T-cell (primary cell): ENCODE data around the gene SNAPC2. TPM values are rescaled to one million over a fixed set of nuclear protein-coding genes. Genes with fewer than 3 reads are reported as not detected.
A peak's percentile ranks its signal among the peaks of the same experiment; 100 is the strongest.

ENCODE experiments used
- ATAC-seq, 4 experiments: fragments of 200-7000 bp in 3 of 4; fragments of 150-1000 bp in 1 of 4; cut with Tn5 transposase; replicated peaks in 1 of 4; 1 replicate in 3 of 4; 2 replicates in 1 of 4; pipeline ENCODE4 v1.10.0; 2021; ENCODE audit warnings: moderate library complexity in 3 of 4, mild to moderate bottlenecking in 2 of 4, moderate number of reproducible peaks in 1 of 4
- CTCF ChIA-PET, 2 donors: fragments of 300-600 bp; sonication (Branson Sonifier 250); formaldehyde crosslinking; loops; one replicate each; lab custom pipeline; 2022; ENCODE audit warnings: antibody characterized with exemption in 2 of 2; lab: Charles Lee
- POLR2A ChIA-PET, 2 donors: fragments of 300-600 bp; sonication (Branson Sonifier 250); formaldehyde crosslinking; loops; one replicate each; lab custom pipeline; 2022; ENCODE audit warnings: antibody characterized with exemption in 2 of 2; lab: Charles Lee
- DNase-seq, 35 experiments: peaks; one replicate each; pipeline versions ENCODE4 v3.0.0 to v3.0.0-alpha.2; 2013 to 2023
- H3K27ac ChIP-seq: one replicate; pipeline ENCODE4 v1.5.1; 2013; ENCODE audit warnings: low read length
- H3K27me3 ChIP-seq, 2 experiments: replicated peaks in 1 of 2; 1 replicate in 1 of 2; 2 replicates in 1 of 2; pipeline versions ENCODE4 v1.6.1 to v1.7.0; 2013; ENCODE audit warnings: low read length in 1 of 2, mixed read lengths in 1 of 2; ENCODE audit not compliant: control insufficient read depth in 2 of 2, insufficient read depth in 2 of 2; ENCODE audit errors: extremely low read depth in 1 of 2
- H3K36me3 ChIP-seq, 2 donors: 1 replicate in 1 of 2; 2 replicates in 1 of 2; pipeline versions ENCODE4 v1.6.1 to v1.7.0; 2013; ENCODE audit warnings: low read length in 1 of 2; ENCODE audit not compliant: control insufficient read depth in 2 of 2, insufficient read depth in 1 of 2; ENCODE audit errors: extremely low read depth in 1 of 2
- H3K4me1 ChIP-seq, 2 experiments: 1 replicate in 1 of 2; 2 replicates in 1 of 2; pipeline versions ENCODE4 v1.6.1 to v1.7.0; 2013; ENCODE audit warnings: low read length in 2 of 2, mixed read lengths in 1 of 2; ENCODE audit not compliant: insufficient read depth in 2 of 2, control insufficient read depth in 1 of 2; ENCODE audit errors: extremely low read depth in 1 of 2
- H3K4me3 ChIP-seq, 2 donors: 1 replicate in 1 of 2; 2 replicates in 1 of 2; pipeline versions ENCODE4 v1.5.1 to v1.7.0; 2013; ENCODE audit warnings: mild to moderate bottlenecking in 2 of 2, low read length in 1 of 2, moderate library complexity in 1 of 2; ENCODE audit not compliant: control insufficient read depth in 1 of 2; ENCODE audit errors: extremely low read depth in 1 of 2
- H3K9me3 ChIP-seq: 2 replicates; pipeline ENCODE4 v1.7.0; 2013
- H3K27ac Mint-ChIP-seq, 2 donors: one replicate each; pipeline ENCODE4 v1.8.0; 2020 to 2021; ENCODE audit warnings: mild to moderate bottlenecking in 2 of 2, mixed read lengths in 2 of 2
- H3K27me3 Mint-ChIP-seq, 2 donors: one replicate each; pipeline ENCODE4 v1.8.0; 2021 to 2022; ENCODE audit warnings: mixed read lengths in 2 of 2
- H3K36me3 Mint-ChIP-seq: one replicate; pipeline ENCODE4 v1.8.0; 2021; ENCODE audit warnings: mixed read lengths
- H3K4me1 Mint-ChIP-seq, 3 donors: one replicate each; pipeline ENCODE4 v1.8.0; 2020 to 2022; ENCODE audit warnings: mixed read lengths in 3 of 3, mild to moderate bottlenecking in 1 of 3
- H3K4me3 Mint-ChIP-seq, 3 donors: one replicate each; pipeline ENCODE4 v1.8.0; 2020 to 2022; ENCODE audit warnings: mild to moderate bottlenecking in 3 of 3, mixed read lengths in 3 of 3, moderate library complexity in 3 of 3
- H3K9me3 Mint-ChIP-seq, 3 donors: one replicate each; pipeline ENCODE4 v1.8.0; 2020 to 2022; ENCODE audit warnings: mixed read lengths in 3 of 3
- WGBS: methylation state at CpG from one replicate; pipeline ENCODE4 v1.1.5; 2013; ENCODE audit warnings: missing lambda C conversion rate; ENCODE audit not compliant: insufficient coverage; 5-methylcytosine and 5-hydroxymethylcytosine counted together
- total RNA-seq, 35 experiments: library from RNA in 6 of 35; stranded (reverse) in 6 of 35; fragments of 120-200 nt in 1 of 35; gene quantifications; one replicate each; pipeline versions ENCODE4 v1.2.1 to v1.2.4 and lab custom pipeline; 2013 to 2026

SNAPC2 gene
- total RNA-seq, 5 donors from 2014 or later (not counting 1 experiment from before 2014, with no cell fraction given), result 9.0 to 22.9 (median 18.6) TPM

- H3K4me3 Mint-ChIP-seq, result peak within 1 kb of the TSS; percentile 43 to 72 (median 58)
- H3K4me1 Mint-ChIP-seq, result peaks cover 9 to 24% (median 20%) of the 10 kb centered on the region in 3 donors
- H3K27me3 Mint-ChIP-seq, result peaks cover 7 to 33% of the 10 kb centered on the region in 2 donors
- CTCF ChIA-PET, result no interaction called here
- 92% methylated on average over 4 of the region's 12 CpGs for WGBS
- Histone ChIP-seq H3K36me3 (peaks cover 14 to 30% of the 10 kb centered on the region in 2 donors), H3K27ac (no peak within 1 kb of the TSS), H3K4me3 (peak within 1 kb of the TSS in 1 of 2 donors; percentile 38), H3K27me3 (peaks cover 3 to 51% of the 10 kb centered on the region in 2 experiments), H3K4me1 (peaks cover 7 to 41% of the 10 kb centered on the region in 2 experiments), H3K9me3 (no peaks in the 10 kb centered on the region)
- DNase-seq (no peak), ATAC-seq (no peak)
- peak within 1 kb of the TSS in 1 of 2 donors; percentile 27 for H3K27ac Mint-ChIP-seq
- H3K9me3 Mint-ChIP-seq, result no peaks in the 10 kb centered on the region
- POLR2A ChIA-PET, result no interaction called here
- H3K36me3 Mint-ChIP-seq, result peaks cover 21% of the 10 kb centered on the region
These were observed 5.5 kb upstream of the SNAPC2 start, which contains the start of gene TGFBR3L for GRCh38 chr19:7914598-7915045. Gene TGFBR3L, plus strand, starts transcription at chr19:7914830.

GRCh38 chr19:7915250-7916102 is 4.7 kb upstream of the SNAPC2 start:
- ATAC-seq (no peak), DNase-seq (no peak)
- 53% methylated on average over 19 of the region's 24 CpGs for WGBS
- peaks cover 20% of the 10 kb centered on the region for H3K36me3 Mint-ChIP-seq
- no peaks in the 10 kb centered on the region for H3K9me3 ChIP-seq
- no peak overlapping the region for H3K27ac ChIP-seq
- peak overlapping the region in 1 of 2 donors; percentile 27 for H3K27ac Mint-ChIP-seq
- H3K4me3 Mint-ChIP-seq, result peak overlapping the region; percentile 43 to 72 (median 58)
- H3K27me3 ChIP-seq, result peaks cover 3 to 54% of the 10 kb centered on the region in 2 experiments
- CTCF ChIA-PET, result no interaction called here
- peaks cover 10 to 46% of the 10 kb centered on the region in 2 experiments for H3K4me1 ChIP-seq
- POLR2A ChIA-PET, result interaction anchor here in 1 of 2 donors (1.0 kb wide), 1 partner anchor 11 kb away, joined by 4 read pairs; the partner anchor contains the start of gene MAP2K7
- H3K9me3 Mint-ChIP-seq, result no peaks in the 10 kb centered on the region
- peaks cover 10 to 38% of the 10 kb centered on the region in 2 donors for H3K27me3 Mint-ChIP-seq
- H3K4me3 ChIP-seq, result peak overlapping the region; percentile 31 to 38
- H3K4me1 Mint-ChIP-seq, result peaks cover 16 to 30% (median 26%) of the 10 kb centered on the region in 3 donors
- H3K36me3 ChIP-seq, result peaks cover 9 to 23% of the 10 kb centered on the region in 2 donors

DNA sequence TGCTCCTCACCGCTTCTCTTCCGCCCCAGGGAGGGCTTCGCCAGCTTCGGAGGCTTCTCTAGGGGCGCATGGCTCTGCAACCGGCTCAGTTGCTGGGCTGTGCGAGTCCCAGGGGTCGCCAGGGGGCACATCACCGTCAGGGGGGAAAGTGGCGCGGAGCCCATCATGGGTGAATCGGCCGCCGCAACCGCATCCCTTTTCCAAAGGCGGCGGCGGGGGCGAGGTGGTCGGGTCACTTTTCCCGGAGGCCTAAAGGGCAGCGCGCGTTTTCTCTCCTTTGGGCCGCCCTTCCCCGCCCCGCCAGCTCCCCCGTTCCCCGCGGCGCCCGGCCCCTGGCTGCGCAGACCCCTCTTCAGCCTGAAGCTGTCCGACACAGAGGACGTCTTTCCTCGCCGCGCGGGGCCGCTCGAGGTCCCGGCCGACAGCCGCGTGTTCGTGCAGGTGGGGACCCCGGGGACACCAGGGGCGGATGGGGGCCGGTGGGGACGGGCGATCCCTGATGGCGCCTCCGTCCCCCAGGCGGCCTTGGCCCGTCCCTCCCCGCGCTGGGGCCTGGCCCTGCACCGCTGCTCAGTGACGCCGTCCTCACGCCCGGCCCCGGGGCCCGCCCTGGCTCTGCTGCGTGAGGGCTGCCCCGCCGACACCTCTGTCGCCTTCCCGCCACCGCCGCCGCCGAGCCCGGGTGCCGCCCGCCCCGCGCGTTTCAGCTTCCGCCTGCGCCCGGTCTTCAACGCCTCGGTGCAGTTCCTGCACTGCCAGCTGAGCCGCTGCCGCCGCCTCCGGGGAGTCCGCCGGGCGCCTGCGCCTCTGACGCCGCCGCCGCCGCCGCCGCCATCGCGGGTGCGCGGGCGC is 3.8 kb upstream of the SNAPC2 start:
- peaks cover 23 to 35% (median 29%) of the 10 kb centered on the region in 3 donors for H3K4me1 Mint-ChIP-seq
- peak overlapping the region; percentile 31 to 55 for H3K4me3 ChIP-seq
- peaks cover 3 to 54% of the 10 kb centered on the region in 2 experiments for H3K27me3 ChIP-seq
- POLR2A ChIA-PET, result interaction anchor here in 1 of 2 donors (1.0 kb wide), 1 partner anchor 12 kb away, joined by 4 read pairs; the partner anchor contains the start of gene MAP2K7
- peaks cover 14 to 51% of the 10 kb centered on the region in 2 experiments for H3K4me1 ChIP-seq
- CTCF ChIA-PET, result no interaction called here
- H3K9me3 ChIP-seq, result no peaks in the 10 kb centered on the region
- H3K4me3 Mint-ChIP-seq, result peak overlapping the region; percentile 34 to 72 (median 51)
- DNase-seq, result peak in 28 of 35 experiments; percentile 23 to 75 (median 46)
- under 1% methylated on average over 104 of the region's 104 CpGs for WGBS
- no peak overlapping the region for H3K27ac ChIP-seq
- peak overlapping the region in 1 of 2 donors; percentile 11 for H3K27ac Mint-ChIP-seq
- no peaks in the 10 kb centered on the region for H3K9me3 Mint-ChIP-seq
- peaks cover 14% of the 10 kb centered on the region for H3K36me3 Mint-ChIP-seq
- no peak for ATAC-seq
- H3K27me3 Mint-ChIP-seq, result peaks cover 10 to 38% of the 10 kb centered on the region in 2 donors
- peaks cover 4 to 14% of the 10 kb centered on the region in 2 donors for H3K36me3 ChIP-seq

DNA sequence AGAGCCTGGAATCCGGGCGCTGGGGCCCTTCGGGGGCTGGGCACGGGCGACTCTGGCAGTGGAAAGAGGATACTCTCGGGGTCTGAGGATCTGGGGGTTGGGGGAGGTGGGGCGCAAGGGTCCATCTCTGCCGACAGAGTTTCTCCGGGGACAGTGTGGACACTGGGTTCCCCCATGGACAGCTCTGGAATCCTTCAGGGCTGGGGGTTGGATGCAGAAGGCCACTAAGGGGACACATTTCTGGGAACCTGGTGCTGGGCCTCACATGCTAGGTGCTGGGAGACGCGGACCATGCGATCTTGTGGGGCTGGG is 3.2 kb upstream of the SNAPC2 start:
- peaks cover 10 to 38% of the 10 kb centered on the region in 2 donors for H3K27me3 Mint-ChIP-seq
- Histone ChIP-seq H3K4me1 (peaks cover 17 to 57% of the 10 kb centered on the region in 2 experiments), H3K27ac (no peak overlapping the region), H3K9me3 (no peaks in the 10 kb centered on the region), H3K36me3 (peaks cover 8 to 10% of the 10 kb centered on the region in 2 donors), H3K4me3 (peak overlapping the region; percentile 27 to 55), H3K27me3 (peaks cover 3 to 54% of the 10 kb centered on the region in 2 experiments)
- no peak overlapping the region for H3K27ac Mint-ChIP-seq
- no peaks in the 10 kb centered on the region for H3K9me3 Mint-ChIP-seq
- CTCF ChIA-PET, result no interaction called here
- DNase-seq (no peak), ATAC-seq (no peak)
- POLR2A ChIA-PET, result no interaction called here
- peaks cover 25 to 41% (median 34%) of the 10 kb centered on the region in 3 donors for H3K4me1 Mint-ChIP-seq
- H3K4me3 Mint-ChIP-seq, result peak overlapping the region; percentile 69 to 76 (median 72)
- 6% methylated on average over 12 of the region's 12 CpGs for WGBS
- peaks cover 10% of the 10 kb centered on the region for H3K36me3 Mint-ChIP-seq

GRCh38 chr19:7917267-7918061 is 2.7 kb upstream of the SNAPC2 start:
- Mint-ChIP-seq H3K27me3 (peaks cover 10 to 38% of the 10 kb centered on the region in 2 donors), H3K27ac (no peak overlapping the region), H3K4me1 (peaks cover 29 to 46% (median 35%) of the 10 kb centered on the region in 3 donors), H3K9me3 (no peaks in the 10 kb centered on the region), H3K4me3 (peak overlapping the region; percentile 69 to 76 (median 72)), H3K36me3 (peaks cover 7% of the 10 kb centered on the region)
- POLR2A ChIA-PET, result no interaction called here
- 1% methylated on average over 69 of the region's 71 CpGs for WGBS
- Histone ChIP-seq H3K9me3 (no peaks in the 10 kb centered on the region), H3K4me3 (peak overlapping the region; percentile 27 to 55), H3K27me3 (peaks cover 3 to 54% of the 10 kb centered on the region in 2 experiments), H3K4me1 (peaks cover 17 to 62% of the 10 kb centered on the region in 2 experiments), H3K36me3 (peaks cover 6 to 11% of the 10 kb centered on the region in 2 donors), H3K27ac (no peak overlapping the region)
- peak in 27 of 35 experiments; percentile 25 to 75 (median 45) for DNase-seq
- CTCF ChIA-PET, result interaction anchor here in 1 of 2 donors (0.6 to 1.1 kb wide), 3 partner anchors 11 to 84 kb away, joined by 3 to 6 read pairs (median 3); partner anchors contain the start of gene MAP2K7
- ATAC-seq, result peak; percentile 8 to 19 (median 15)
